KG1 (cell line): Measurements from ENCODE around the gene APCDD1L.
"Not testable (repeated sequence)": the region's sequence is repeated elsewhere in the genome, so short reads cannot be mapped to it uniquely, and the experiment has no call there.

Source experiments
- DNase-seq: peaks from one replicate; lab custom pipeline; 2025; lab: John Stamatoyannopoulos, UW

The APCDD1L gene

GRCh38 chr20:58514321-58515232, 622 bp downstream of the APCDD1L start:
- no peak for DNase-seq

DNA sequence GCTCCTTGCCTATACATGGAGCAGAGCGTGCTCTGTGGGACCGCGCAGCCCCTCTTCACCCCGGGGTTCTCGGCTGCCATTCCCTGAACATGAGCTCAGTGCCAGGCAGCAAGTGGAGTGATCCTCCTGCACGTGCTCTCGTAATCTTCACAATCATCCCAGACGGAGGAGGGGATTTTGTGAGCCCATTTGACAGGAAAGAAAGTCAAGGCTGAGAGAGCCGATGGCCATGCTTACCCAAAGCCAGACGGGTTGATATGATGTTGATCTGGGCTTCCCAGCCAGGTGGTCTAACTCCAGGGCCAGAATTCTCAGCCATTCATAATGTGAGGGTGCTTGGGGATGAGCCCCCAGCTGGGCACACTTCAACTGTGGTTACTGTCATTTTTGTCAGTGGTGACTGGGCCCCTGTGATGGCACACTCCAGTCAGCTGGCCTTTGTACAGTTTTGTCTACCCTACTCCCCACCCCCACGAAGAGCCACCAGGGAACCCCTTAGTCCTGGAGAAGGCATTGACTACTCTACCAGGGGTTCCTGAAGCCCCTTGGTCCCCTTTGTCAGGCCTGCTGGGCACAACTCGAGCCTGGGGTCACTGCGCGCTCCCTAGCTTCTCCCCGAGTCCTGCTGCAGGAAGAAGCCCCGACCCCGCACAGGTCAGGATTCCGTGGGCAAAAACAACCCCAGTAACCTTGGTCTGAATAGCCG, 1.5 kb downstream of the APCDD1L start:
- DNase-seq: no peak

DNA sequence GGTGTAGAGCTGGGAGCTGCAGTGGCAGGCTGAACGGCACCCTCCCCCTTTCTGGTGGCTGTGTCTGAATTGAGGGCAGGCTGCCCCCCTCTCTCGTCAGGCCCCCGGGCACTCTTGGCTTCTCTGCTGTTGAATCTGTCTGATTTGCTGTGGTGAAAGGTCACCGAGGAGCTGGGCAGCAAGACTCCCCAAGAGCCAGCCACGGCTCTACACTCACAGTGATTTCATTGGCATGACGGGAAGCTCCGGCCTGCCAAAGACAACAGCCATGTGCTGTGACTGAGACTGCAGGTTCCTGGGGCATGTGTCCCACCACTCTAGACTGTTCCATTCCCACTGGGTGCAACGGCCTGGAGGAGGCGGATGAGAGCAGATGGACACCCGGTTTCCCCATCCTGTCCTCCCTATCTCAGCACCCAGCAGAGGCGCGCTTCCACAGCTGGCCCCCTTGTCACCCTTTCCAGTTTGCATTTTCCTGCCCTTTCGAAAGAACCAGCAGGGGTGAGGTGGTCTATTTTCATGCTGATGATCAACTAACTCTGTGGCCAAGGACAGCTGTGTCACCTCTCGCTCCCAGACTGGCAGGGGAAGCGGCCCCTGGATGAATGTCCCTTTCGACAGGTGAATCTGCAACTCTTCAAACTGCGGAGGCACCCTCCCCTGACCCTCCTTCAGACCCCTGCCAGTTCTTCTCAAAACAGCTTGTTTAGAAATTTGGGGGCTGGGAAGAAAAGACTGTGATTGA, 2.2 kb downstream of the APCDD1L start:
- DNase-seq: no peak

DNA sequence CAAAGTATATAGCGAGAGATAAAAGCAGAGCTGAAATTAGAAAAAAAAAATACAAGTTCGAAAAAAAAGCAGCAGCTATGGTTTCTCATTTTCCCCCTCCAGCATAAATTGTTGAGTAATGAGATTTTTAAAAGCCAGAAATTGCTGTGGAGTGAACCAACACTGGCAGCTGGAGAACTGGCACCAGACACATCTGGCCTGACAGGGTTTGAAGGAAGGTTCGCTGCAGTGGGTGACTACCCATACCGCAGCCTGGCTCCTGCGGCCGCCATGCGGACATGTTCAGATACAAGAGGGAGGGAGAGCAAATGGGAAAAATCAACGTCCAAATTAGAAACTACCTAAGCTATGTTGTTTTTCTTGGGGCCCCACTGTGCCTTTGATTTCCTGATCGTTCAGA, 3.3 kb downstream of the APCDD1L start:
- no peak for DNase-seq

GRCh38 chr20:58511364-58511763, 3.8 kb downstream of the APCDD1L start:
- no peak for DNase-seq

- no peak for DNase-seq
These were observed 4.3 kb downstream of the APCDD1L start for GRCh38 chr20:58510921-58511320.

DNA sequence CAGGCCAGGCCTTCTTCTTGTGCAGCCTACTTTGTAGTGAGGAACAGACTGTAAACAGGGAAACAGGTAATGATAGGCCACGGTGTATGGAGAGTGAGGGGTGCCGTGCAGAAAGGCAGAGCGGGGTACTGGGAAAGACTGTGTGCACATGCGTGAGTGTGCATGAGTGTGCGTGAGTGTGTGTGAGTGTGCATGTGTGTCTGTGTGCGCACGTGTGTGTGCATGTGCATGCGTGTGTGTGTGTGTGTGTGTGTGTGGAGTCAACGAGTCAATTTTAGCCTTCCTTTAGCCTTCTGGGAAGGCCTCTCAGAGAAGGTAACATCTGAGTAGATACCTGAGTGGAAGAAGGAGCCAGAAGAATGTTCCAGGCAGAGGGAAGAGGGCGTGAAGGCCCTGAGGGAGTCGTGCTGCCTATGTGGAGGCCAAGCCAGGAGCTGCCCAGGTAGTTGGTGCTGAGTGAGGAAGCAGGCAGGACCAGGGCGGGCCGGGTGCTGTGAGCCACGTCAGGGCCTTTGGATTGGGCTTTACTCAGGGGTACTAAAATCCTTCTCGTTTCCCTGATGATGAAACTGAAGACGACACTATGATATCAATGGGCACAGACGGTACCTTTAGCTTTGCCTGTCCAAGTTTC, 6.3 kb downstream of the APCDD1L start:
- DNase-seq: no peak

- not testable (repeated sequence) for DNase-seq
These were observed 8.2 kb downstream of the APCDD1L start for GRCh38 chr20:58506999-58507398.

DNA sequence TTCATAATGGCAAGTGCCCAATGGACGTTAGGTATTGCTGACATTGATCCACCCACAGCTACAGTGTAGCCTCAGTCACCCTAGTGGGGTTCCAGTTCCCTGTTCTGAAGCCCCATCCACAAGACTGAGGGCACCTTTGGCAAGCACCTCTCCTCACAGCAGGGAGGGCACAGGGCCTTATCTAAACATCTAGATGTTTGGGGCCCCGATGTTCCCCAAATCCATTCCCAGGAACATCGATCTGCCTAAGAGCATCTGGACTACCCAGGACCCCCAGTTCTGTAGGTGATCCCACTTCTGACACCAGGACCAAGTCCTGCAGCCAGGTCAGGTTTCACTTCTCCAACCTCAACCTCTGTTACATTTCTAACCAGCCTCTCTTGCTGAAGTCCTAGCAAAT, 10.6 kb downstream of the APCDD1L start:
- DNase-seq: no peak

DNA sequence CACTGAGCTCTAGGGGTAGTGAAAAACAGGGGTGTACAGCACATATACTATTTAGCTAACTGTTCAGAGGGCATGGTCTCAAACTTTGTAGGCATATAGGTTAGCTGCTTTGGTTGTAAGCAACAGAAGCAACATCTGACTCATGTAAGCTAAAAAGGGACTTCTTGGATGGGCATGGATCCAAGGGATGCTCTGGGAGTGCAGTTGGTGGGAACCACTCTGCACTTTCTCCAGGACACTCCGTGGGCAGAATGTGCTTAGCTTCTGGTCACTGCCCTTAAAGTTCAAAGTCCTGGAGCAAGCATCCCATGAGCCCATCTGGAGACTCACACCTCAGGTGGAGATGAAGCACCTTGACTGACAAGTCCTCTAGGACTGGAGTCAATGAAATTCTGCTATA, 11.5 kb downstream of the APCDD1L start:
- DNase-seq: no peak

GRCh38 chr20:58500256-58500655, 14.9 kb downstream of the APCDD1L start:
- DNase-seq: no peak

DNA sequence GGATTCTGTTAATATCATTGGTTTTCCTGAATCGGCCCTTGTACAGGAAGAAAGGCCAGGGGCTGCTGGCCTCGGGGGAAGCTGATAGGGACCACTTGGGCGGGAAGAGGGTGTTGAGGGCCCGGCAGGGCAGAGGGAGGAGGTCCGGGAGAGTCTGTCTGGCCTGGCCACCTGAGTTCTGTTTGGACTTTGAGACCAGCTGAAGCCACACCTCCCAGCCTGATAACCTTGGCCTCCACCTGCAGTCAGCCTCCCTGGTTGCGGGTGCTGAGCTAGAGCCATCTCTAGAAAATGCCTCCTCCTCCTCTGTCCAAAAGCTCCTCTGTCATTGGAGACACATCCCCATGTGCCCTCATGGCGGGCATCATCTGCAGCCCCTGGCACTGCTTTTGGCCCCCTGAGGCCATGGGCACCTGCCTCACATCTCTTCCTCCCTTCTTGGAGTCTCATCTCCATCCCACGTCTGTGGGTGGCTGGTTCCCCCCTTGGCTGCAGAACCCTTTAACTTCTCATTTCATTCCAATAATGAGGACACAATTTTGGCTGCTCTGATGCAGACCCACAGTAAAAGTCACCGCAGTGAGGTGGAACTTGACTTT, 16.6 kb downstream of the APCDD1L start:
- no peak for DNase-seq

GRCh38 chr20:58497724-58498469, 17.3 kb downstream of the APCDD1L start:
- DNase-seq: no peak

- DNase-seq: no peak
These were observed 18.0 kb downstream of the APCDD1L start for GRCh38 chr20:58497076-58497641.

DNA sequence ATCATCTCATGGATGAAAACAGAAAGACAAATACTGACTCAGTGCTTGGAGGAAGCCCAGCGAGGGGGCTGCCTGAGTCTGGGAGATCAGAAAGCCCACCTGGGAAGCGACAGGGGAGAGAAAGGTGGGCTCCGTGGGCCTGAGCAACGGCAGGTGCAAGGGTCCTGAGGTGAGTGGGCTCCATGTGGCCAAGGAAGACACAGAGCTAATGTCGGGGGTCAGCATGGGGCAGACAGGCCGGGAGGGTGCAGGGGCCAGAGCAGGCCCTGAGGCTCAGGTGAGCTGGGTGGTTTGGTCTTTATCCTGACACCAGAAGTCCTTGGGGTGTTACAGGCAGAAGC, 18.8 kb downstream of the APCDD1L start:
- DNase-seq: no peak

- no peak for DNase-seq
These were observed 19.4 kb downstream of the APCDD1L start for GRCh38 chr20:58495623-58496428.

DNA sequence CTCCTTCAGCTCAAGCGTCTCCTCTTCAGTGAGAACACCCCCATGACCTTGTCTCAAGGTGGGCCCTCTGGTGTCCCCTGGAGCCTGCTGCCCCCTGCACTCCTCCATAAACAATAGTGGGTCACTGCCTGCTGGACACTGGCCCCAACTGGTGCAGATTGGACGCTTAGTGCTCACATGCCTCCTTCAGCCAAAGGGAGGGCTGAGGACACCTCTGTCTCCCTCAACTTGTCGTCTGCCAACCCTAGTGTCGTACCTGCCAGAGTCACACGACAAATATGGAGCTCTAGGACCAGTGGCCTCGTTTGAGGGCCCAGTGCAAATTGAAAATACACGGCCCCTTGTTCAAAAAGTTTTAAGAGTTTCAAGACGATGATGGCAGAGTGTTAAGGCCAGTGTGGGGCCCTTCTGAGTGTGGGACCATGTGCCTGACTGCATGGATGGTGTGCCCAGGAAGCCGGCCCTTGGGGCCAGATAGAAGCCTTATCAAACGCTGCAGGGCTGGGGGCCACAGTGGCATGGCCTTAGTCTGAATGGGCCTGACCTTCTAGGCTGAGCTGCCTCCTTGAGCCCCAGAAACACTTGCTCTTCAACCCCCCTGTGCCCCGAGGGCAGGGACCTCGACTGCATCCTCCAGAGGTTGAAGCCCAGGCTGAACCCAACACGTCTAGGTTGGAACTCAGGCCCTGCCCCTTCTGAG, 20.1 kb downstream of the APCDD1L start:
- no peak for DNase-seq

DNA sequence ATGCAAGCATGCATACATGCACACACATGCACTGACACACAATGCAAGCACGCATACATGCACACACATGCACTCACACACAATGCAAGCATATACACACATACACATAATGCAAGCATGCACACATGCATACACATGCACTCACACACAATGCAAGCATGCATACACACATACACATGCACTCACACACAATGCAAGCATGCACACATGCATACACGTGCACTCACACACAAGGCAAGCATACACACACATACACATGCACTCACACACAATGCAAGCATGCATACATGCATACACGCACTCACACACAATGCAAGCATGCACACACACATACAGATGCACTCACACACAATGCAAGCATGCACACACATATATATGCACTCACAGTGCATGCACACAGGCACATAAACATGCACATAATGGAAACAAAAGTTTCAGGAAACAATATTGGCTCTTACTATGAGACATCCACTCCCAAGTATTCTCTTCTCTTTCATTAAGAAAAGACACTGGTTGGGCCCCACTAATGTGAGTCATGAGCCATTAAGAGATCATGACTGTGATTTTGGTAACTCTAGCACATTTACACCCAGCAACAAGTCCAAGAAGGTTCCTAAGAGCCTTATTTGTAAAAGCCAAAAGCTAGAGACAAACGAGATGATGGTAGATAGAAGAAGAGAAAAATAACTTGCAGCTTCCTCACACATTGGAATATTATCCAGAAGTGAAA, 22.2 kb downstream of the APCDD1L start:
- no peak for DNase-seq
